Mesothelial cell of epicardium (in vitro differentiated cells): ENCODE data around the gene INCA1. TPM values are rescaled to one million over a fixed set of nuclear protein-coding genes. Genes with fewer than 3 reads are reported as not detected.

Experiments used
- DNase-seq, 2 experiments: peaks; one replicate each; pipeline ENCODE4 v3.0.0; 2021; ENCODE audit warnings: low spot score in 2 of 2; ENCODE audit not compliant: unreplicated experiment in 2 of 2
- H3K27ac Mint-ChIP-seq: 2 replicates; pipeline ENCODE4 v1.8.0; 2021; ENCODE audit warnings: mixed read lengths
- H3K27me3 Mint-ChIP-seq: 2 replicates; pipeline ENCODE4 v1.8.0; 2021; ENCODE audit warnings: low read depth, mixed read lengths
- H3K36me3 Mint-ChIP-seq: 2 replicates; pipeline ENCODE4 v1.8.0; 2021; ENCODE audit warnings: mixed read lengths
- H3K4me1 Mint-ChIP-seq: 2 replicates; pipeline ENCODE4 v1.8.0; 2021; ENCODE audit warnings: mixed read lengths
- H3K4me3 Mint-ChIP-seq: 2 replicates; pipeline ENCODE4 v1.8.0; 2021; ENCODE audit warnings: mild to moderate bottlenecking, moderate library complexity, mixed read lengths
- H3K9me3 Mint-ChIP-seq: 2 replicates; pipeline ENCODE4 v1.8.0; 2021; ENCODE audit warnings: mixed read lengths
- total RNA-seq: library from RNA; stranded (reverse); gene quantifications from 3 replicates; pipeline ENCODE4 v1.2.1, GENCODE V29; 2021
- TF ChIP-seq, protein P1 (sequence below): fragments of 200-600 bp; sonication (generic); IDR thresholded peaks from one replicate; pipeline ENCODE4 v1.5.0; 2021; ENCODE audit warnings: antibody characterized with exemption; ENCODE audit not compliant: unreplicated experiment

The INCA1 gene, protein sequence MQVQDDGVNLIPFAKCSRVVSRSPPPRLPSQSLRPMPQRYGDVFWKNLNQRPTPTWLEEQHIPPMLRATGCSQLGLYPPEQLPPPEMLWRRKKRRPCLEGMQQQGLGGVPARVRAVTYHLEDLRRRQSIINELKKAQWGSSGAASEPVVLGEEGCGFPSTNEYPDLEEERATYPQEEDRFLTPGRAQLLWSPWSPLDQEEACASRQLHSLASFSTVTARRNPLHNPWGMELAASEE
- total RNA-seq = 1.7 to 3.1 TPM (median 2.7 TPM) in 3 replicates

GRCh38 chr17:4997302-4998026 lies at the start of gene INCA1, which contains the start of gene KIF1C:
TSS of gene INCA1 (minus strand) at chr17:4997522. CDS start at chr17:4994437, 3,085 bp downstream.
TSS of gene KIF1C (plus strand) at chr17:4997950. CDS start at chr17:5000247, 2,297 bp downstream.
- Mint-ChIP-seq H3K27me3 (peaks cover 5% of the 10 kb centered on the region), H3K9me3 (no peaks in the 10 kb centered on the region), H3K4me3 (peak within 1 kb of the TSS; percentile 86), H3K4me1 (peaks cover 16% of the 10 kb centered on the region), H3K36me3 (peaks cover 13% of the 10 kb centered on the region), H3K27ac (peak within 1 kb of the TSS; percentile 87)
- DNase-seq = peak; percentile 89 to 94
- TF ChIP-seq, protein P1, sequence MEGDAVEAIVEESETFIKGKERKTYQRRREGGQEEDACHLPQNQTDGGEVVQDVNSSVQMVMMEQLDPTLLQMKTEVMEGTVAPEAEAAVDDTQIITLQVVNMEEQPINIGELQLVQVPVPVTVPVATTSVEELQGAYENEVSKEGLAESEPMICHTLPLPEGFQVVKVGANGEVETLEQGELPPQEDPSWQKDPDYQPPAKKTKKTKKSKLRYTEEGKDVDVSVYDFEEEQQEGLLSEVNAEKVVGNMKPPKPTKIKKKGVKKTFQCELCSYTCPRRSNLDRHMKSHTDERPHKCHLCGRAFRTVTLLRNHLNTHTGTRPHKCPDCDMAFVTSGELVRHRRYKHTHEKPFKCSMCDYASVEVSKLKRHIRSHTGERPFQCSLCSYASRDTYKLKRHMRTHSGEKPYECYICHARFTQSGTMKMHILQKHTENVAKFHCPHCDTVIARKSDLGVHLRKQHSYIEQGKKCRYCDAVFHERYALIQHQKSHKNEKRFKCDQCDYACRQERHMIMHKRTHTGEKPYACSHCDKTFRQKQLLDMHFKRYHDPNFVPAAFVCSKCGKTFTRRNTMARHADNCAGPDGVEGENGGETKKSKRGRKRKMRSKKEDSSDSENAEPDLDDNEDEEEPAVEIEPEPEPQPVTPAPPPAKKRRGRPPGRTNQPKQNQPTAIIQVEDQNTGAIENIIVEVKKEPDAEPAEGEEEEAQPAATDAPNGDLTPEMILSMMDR = peak; percentile 14

DNA sequence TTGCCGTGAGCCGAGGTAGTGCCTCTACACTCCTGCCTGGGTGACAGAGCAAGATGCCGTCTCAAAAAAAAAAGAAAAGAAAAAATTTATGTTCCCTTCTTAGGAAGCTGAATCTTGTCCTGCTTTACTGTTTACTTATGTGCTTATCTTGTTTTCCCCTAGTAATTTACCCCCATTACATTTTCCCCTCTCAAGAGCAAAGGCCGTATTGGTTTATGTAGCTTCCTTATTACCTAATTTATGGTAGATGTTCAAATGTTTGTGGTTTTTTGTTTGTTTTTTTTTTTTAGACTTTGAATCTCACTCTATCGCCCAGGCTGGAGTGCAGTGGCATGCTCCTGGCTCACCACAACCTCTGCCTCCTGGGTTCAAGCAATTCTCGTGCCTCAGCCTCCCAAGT lies 48.2 kb upstream of the INCA1 start:
- TF ChIP-seq, protein P1 = no peak
- Mint-ChIP-seq H3K9me3 (no peaks in the 10 kb centered on the region), H3K4me1 (peaks cover 10% of the 10 kb centered on the region), H3K27me3 (no peaks in the 10 kb centered on the region), H3K36me3 (no peaks in the 10 kb centered on the region), H3K4me3 (no peak overlapping the region), H3K27ac (no peak overlapping the region)
- DNase-seq = no peak

DNA sequence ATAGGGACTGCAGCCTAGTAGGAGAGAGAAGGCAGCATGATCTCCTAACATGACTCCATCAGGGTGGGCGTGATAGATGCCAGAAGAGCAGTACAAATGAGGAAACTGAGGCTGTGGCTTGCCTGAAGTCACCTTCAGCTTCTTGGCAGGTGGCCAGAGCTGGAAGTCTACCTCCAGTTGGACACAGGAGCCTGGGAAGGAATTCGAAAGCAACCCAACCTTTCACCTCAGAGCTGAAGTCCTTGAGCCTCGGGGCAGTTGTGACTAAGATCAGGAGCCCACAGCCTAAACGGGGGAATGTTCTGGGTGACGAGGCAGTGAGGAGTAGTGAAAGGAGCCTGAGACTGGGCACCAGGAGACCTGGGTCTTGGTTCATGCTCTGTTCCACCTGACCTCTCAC lies 47.3 kb upstream of the INCA1 start:
- Mint-ChIP-seq H3K27ac (no peak overlapping the region), H3K4me3 (no peak overlapping the region), H3K36me3 (no peaks in the 10 kb centered on the region), H3K9me3 (peaks cover 3% of the 10 kb centered on the region), H3K27me3 (peaks cover 3% of the 10 kb centered on the region), H3K4me1 (peaks cover 3% of the 10 kb centered on the region)
- TF ChIP-seq, protein P1 = no peak
- no peak for DNase-seq

GRCh38 chr17:5043524-5043923 lies 46.2 kb upstream of the INCA1 start:
- Mint-ChIP-seq H3K27me3 (peaks cover 4% of the 10 kb centered on the region), H3K9me3 (peaks cover 4% of the 10 kb centered on the region), H3K27ac (no peak overlapping the region), H3K36me3 (no peaks in the 10 kb centered on the region), H3K4me3 (no peak overlapping the region), H3K4me1 (no peaks in the 10 kb centered on the region)
- TF ChIP-seq, protein P1 = no peak
- DNase-seq = no peak

GRCh38 chr17:5042157-5043022 lies 45.1 kb upstream of the INCA1 start:
- Mint-ChIP-seq H3K4me3 (no peak overlapping the region), H3K27ac (no peak overlapping the region), H3K36me3 (no peaks in the 10 kb centered on the region), H3K4me1 (no peaks in the 10 kb centered on the region), H3K27me3 (peaks cover 4% of the 10 kb centered on the region), H3K9me3 (peaks cover 4% of the 10 kb centered on the region)
- TF ChIP-seq, protein P1 = no peak
- DNase-seq = no peak
